ENCODE data around the gene DNAJA3.

- no peak for TF ChIP-seq CTCF (IDR thresholded peaks at IDR 0.05 in 2 of 3, conservative IDR thresholded peaks at IDR 0.05 in 1 of 3; ENCODE audit: borderline replicate concordance in 1 of 3, insufficient read depth in 1 of 3, low read depth in 2 of 3, low read length in 2 of 3)
- TF ChIP-seq, protein P1, sequence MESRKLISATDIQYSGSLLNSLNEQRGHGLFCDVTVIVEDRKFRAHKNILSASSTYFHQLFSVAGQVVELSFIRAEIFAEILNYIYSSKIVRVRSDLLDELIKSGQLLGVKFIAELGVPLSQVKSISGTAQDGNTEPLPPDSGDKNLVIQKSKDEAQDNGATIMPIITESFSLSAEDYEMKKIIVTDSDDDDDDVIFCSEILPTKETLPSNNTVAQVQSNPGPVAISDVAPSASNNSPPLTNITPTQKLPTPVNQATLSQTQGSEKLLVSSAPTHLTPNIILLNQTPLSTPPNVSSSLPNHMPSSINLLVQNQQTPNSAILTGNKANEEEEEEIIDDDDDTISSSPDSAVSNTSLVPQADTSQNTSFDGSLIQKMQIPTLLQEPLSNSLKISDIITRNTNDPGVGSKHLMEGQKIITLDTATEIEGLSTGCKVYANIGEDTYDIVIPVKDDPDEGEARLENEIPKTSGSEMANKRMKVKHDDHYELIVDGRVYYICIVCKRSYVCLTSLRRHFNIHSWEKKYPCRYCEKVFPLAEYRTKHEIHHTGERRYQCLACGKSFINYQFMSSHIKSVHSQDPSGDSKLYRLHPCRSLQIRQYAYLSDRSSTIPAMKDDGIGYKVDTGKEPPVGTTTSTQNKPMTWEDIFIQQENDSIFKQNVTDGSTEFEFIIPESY (IDR thresholded peaks at IDR 0.05; ENCODE audit: extremely low read depth, insufficient replicate concordance, low read length), result no peak
- TF ChIP-seq POLR2AphosphoS5 (IDR thresholded peaks at IDR 0.05; ENCODE audit: low read depth, low read length), result no peak
- no peak for TF ChIP-seq ZNF274 (IDR thresholded peaks at IDR 0.05; ENCODE audit: low read depth, low read length)
- TF ChIP-seq JUND (IDR thresholded peaks at IDR 0.05), result no peak
- TF ChIP-seq CEBPB (IDR thresholded peaks at IDR 0.05; ENCODE audit: low read depth), result peak; percentile 32; the same call in 1 of the 2 replicates
- TF ChIP-seq, protein P2, sequence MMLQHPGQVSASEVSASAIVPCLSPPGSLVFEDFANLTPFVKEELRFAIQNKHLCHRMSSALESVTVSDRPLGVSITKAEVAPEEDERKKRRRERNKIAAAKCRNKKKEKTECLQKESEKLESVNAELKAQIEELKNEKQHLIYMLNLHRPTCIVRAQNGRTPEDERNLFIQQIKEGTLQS (IDR thresholded peaks at IDR 0.05), result no peak
- TF ChIP-seq EGR1 (IDR thresholded peaks at IDR 0.05; ENCODE audit: low read depth), result no peak
Observed at GRCh38 chr16:4450931-4451519, 25.4 kb downstream of the DNAJA3 start.
